Measurements from ENCODE around the gene DCLRE1B. TPM values are rescaled to one million over a fixed set of nuclear protein-coding genes. Genes with fewer than 3 reads are reported as not detected.

The DCLRE1B gene
- 9.0 TPM for polyA plus RNA-seq (2013, experiment 1 of 2; ENCODE audit: insufficient read length)
- polyA plus RNA-seq (2013, experiment 2 of 2; ENCODE audit: insufficient read length): 10.1 TPM

GRCh38 chr1:113904674-113905434, at the start of gene DCLRE1B, which contains the start of gene AP4B1:
Gene DCLRE1B (plus strand): TSS chr1:113905326. CDS start chr1:113905587, 261 bp downstream.
Gene AP4B1 (minus strand): TSS chr1:113904799. CDS start chr1:113904717, 82 bp downstream.
- peak; percentile 100 for DNase-seq

GRCh38 chr1:113855630-113856400, 49.3 kb upstream of the DCLRE1B start:
- DNase-seq: no peak

GRCh38 chr1:113856401-113856790, 48.7 kb upstream of the DCLRE1B start:
- DNase-seq: no peak

- no peak for DNase-seq
Measured at GRCh38 chr1:113857776-113858175, 47.4 kb upstream of the DCLRE1B start.

GRCh38 chr1:113858418-113858817, 46.7 kb upstream of the DCLRE1B start:
- DNase-seq: no peak

- no peak for DNase-seq
Measured at GRCh38 chr1:113858982-113859381, 46.1 kb upstream of the DCLRE1B start.

GRCh38 chr1:113859478-113860175, 45.5 kb upstream of the DCLRE1B start:
- DNase-seq: no peak

GRCh38 chr1:113860891-113861290, 44.2 kb upstream of the DCLRE1B start:
- DNase-seq: peak; percentile 81

- DNase-seq: no peak
Measured at GRCh38 chr1:113861641-113862040, 43.5 kb upstream of the DCLRE1B start.

- DNase-seq: peak; percentile 21
Measured at GRCh38 chr1:113868387-113869083, 36.6 kb upstream of the DCLRE1B start.

GRCh38 chr1:113870778-113871177, 34.3 kb upstream of the DCLRE1B start:
- DNase-seq: no peak

GRCh38 chr1:113871597-113872113, 33.5 kb upstream of the DCLRE1B start, which contains the start of gene PTPN22:
Gene PTPN22 (minus strand): TSS chr1:113871712.
- DNase-seq: peak; percentile 68

GRCh38 chr1:113872219-113872935, 32.7 kb upstream of the DCLRE1B start:
- DNase-seq: no peak

GRCh38 chr1:113874012-113874879, 30.9 kb upstream of the DCLRE1B start:
- DNase-seq: no peak

GRCh38 chr1:113875714-113876113, 29.4 kb upstream of the DCLRE1B start:
- DNase-seq: no peak

GRCh38 chr1:113876176-113876575, 28.9 kb upstream of the DCLRE1B start:
- DNase-seq: no peak

- DNase-seq: no peak
Measured at GRCh38 chr1:113879739-113880038, 25.4 kb upstream of the DCLRE1B start.

- DNase-seq: no peak
Measured at GRCh38 chr1:113881661-113882060, 23.5 kb upstream of the DCLRE1B start.

GRCh38 chr1:113886417-113887401, 18.4 kb upstream of the DCLRE1B start:
- no peak for DNase-seq
